ENCODE results near the gene NFIC.

NFIC gene

DNA sequence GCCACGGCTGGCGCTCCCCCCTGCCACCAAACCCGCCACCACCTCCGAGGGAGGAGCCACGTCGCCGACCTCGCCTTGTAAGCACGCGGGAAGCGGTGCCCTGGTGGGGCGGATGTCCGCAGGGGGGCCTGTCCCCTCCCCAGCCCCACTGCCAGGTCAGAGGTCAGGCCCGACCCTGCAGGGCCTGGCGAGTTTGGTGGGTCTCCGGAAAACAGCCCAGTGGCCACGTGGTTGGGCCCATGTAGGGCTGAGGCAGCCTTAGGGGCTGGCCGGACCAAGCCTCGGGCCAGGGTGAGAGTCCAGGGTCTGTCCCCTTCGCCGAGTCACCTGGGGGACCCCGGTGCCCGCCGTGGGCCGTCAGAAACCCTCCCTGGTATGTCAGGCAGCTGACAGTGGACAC lies 87.5 kb downstream of the NFIC start:
- Histone ChIP-seq H3K4me1 (ENCODE audit: control insufficient read depth, insufficient read depth, low read depth, low read length) (peaks cover 29% of the 10 kb centered on the region), H2BK120ac (ENCODE audit: low read depth, low read length) (no peak overlapping the region), H3K27ac (ENCODE audit: low read length, poor library complexity, severe bottlenecking) (no peak overlapping the region), H3K4ac (ENCODE audit: low read depth in 1 of 2, low read length in 2 of 2) (no peak overlapping the region), H3K27me3 (ENCODE audit: control insufficient read depth in 1 of 2, insufficient read depth in 1 of 2, low read length in 2 of 2) (no peaks in the 10 kb centered on the region), H3K36me3 (ENCODE audit: control insufficient read depth in 1 of 2, insufficient read depth in 2 of 2, low read depth in 1 of 2, low read length in 2 of 2) (peaks cover 63 to 68% of the 10 kb centered on the region in 2 experiments), H2AFZ (ENCODE audit: low read depth, low read length) (no peak overlapping the region), H2BK5ac (ENCODE audit: low read depth, low read length, poor library complexity, severe bottlenecking) (no peak overlapping the region), H3K14ac (ENCODE audit: low read length in 2 of 2) (no peak overlapping the region), H3K9ac (ENCODE audit: low read length) (no peak overlapping the region), H4K91ac (ENCODE audit: low read length) (no peak overlapping the region), H3K18ac (ENCODE audit: low read depth in 1 of 2, low read length in 2 of 2) (peak overlapping the region in 1 of 2 experiments; percentile 55), H2AK5ac (ENCODE audit: low read length, severe bottlenecking) (no peak overlapping the region), H4K8ac (ENCODE audit: low read length) (no peak overlapping the region), H3K79me1 (replicated peaks; ENCODE audit: low read length, poor library complexity, severe bottlenecking) (peaks cover 37% of the 10 kb centered on the region), H3K4me2 (ENCODE audit: low read length, poor library complexity, severe bottlenecking) (no peak overlapping the region), H2BK12ac (ENCODE audit: low read length in 2 of 2) (no peak overlapping the region), H3K23ac (ENCODE audit: low read length in 2 of 2) (no peak overlapping the region), H2BK15ac (ENCODE audit: low read depth, poor library complexity, severe bottlenecking) (no peak overlapping the region), H3K9me3 (ENCODE audit: control insufficient read depth, low read length) (no peaks in the 10 kb centered on the region), H3K4me3 (ENCODE audit: insufficient read depth in 1 of 2, low read depth in 1 of 2, low read length in 2 of 2) (no peak overlapping the region)
- 93% methylated on average over 25 of the region's 25 CpGs for WGBS
- no peak for DNase-seq

DNA sequence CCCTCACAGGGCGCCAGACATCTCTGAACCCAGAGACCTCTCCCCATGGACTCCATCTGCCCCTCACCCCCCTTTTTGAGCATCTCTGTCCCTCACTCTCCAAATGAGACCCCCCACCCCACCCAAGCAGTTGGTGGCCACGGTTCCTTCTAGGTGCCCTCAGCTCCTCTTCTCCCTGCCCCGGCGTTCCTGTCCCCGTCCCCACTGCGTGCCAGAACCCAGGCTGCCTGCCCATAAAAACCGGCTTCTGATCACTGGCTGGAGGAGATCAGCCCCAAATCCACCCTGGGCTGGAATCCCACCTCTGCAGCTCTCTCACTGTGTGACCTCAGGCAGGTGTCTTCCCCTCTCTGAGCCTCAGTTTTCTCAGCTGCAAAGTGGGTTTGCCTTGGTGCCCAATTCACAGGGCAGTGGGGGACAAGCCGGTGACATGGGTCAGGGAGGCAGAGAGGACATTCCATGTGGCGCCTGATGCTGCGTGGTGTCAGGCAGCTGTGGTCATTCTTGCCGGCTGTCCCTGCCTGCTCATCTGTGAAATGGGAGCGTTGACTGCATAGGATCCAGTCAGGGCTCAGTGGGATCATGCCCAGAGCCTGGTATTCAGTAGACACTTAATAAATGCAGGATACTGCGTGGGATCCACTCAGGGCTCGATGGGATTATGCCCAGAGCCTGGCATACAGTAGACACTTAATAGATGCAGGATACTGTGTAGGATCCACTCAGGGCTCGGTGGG lies 88.4 kb downstream of the NFIC start:
- Histone ChIP-seq H3K23ac (ENCODE audit: low read length in 2 of 2) (no peak overlapping the region), H3K4me2 (ENCODE audit: low read length, poor library complexity, severe bottlenecking) (no peak overlapping the region), H3K9ac (ENCODE audit: low read length) (no peak overlapping the region), H2AFZ (ENCODE audit: low read depth, low read length) (no peak overlapping the region), H3K79me1 (replicated peaks; ENCODE audit: low read length, poor library complexity, severe bottlenecking) (peaks cover 38% of the 10 kb centered on the region), H2BK12ac (ENCODE audit: low read length in 2 of 2) (no peak overlapping the region), H3K14ac (ENCODE audit: low read length in 2 of 2) (no peak overlapping the region), H2BK5ac (ENCODE audit: low read depth, low read length, poor library complexity, severe bottlenecking) (no peak overlapping the region), H3K9me3 (ENCODE audit: control insufficient read depth, low read length) (no peaks in the 10 kb centered on the region), H2AK5ac (ENCODE audit: low read length, severe bottlenecking) (no peak overlapping the region), H3K18ac (ENCODE audit: low read depth in 1 of 2, low read length in 2 of 2) (no peak overlapping the region), H3K27ac (ENCODE audit: low read length, poor library complexity, severe bottlenecking) (no peak overlapping the region), H4K91ac (ENCODE audit: low read length) (no peak overlapping the region), H4K8ac (ENCODE audit: low read length) (no peak overlapping the region), H3K4ac (ENCODE audit: low read depth in 1 of 2, low read length in 2 of 2) (no peak overlapping the region), H2BK15ac (ENCODE audit: low read depth, poor library complexity, severe bottlenecking) (no peak overlapping the region), H3K4me3 (ENCODE audit: insufficient read depth in 1 of 2, low read depth in 1 of 2, low read length in 2 of 2) (no peak overlapping the region), H3K27me3 (ENCODE audit: control insufficient read depth in 1 of 2, insufficient read depth in 1 of 2, low read length in 2 of 2) (no peaks in the 10 kb centered on the region), H3K36me3 (ENCODE audit: control insufficient read depth in 1 of 2, insufficient read depth in 2 of 2, low read depth in 1 of 2, low read length in 2 of 2) (peaks cover 55 to 61% of the 10 kb centered on the region in 2 experiments), H2BK120ac (ENCODE audit: low read depth, low read length) (no peak overlapping the region), H3K4me1 (ENCODE audit: control insufficient read depth, insufficient read depth, low read depth, low read length) (peaks cover 38% of the 10 kb centered on the region)
- no peak for DNase-seq
- 97% methylated on average over 15 of the region's 15 CpGs for WGBS

- H3K27ac ChIP-seq (ENCODE audit: low read length, poor library complexity, severe bottlenecking) = no peak overlapping the region
- H3K4me2 ChIP-seq (ENCODE audit: low read length, poor library complexity, severe bottlenecking) = no peak overlapping the region
- no peak overlapping the region for H3K14ac ChIP-seq (ENCODE audit: low read length in 2 of 2)
- H3K4ac ChIP-seq (ENCODE audit: low read depth in 1 of 2, low read length in 2 of 2) = no peak overlapping the region
- WGBS = 92% methylated on average over 7 of the region's 7 CpGs
- H3K4me3 ChIP-seq (ENCODE audit: insufficient read depth in 1 of 2, low read depth in 1 of 2, low read length in 2 of 2) = no peak overlapping the region
- no peak overlapping the region for H2AFZ ChIP-seq (ENCODE audit: low read depth, low read length)
- no peaks in the 10 kb centered on the region for H3K27me3 ChIP-seq (ENCODE audit: control insufficient read depth in 1 of 2, insufficient read depth in 1 of 2, low read length in 2 of 2)
- H2BK120ac ChIP-seq (ENCODE audit: low read depth, low read length) = no peak overlapping the region
- no peaks in the 10 kb centered on the region for H3K9me3 ChIP-seq (ENCODE audit: control insufficient read depth, low read length)
- no peak overlapping the region for H3K9ac ChIP-seq (ENCODE audit: low read length)
- H3K18ac ChIP-seq (ENCODE audit: low read depth in 1 of 2, low read length in 2 of 2) = no peak overlapping the region
- peaks cover 42% of the 10 kb centered on the region for H3K4me1 ChIP-seq (ENCODE audit: control insufficient read depth, insufficient read depth, low read depth, low read length)
- no peak overlapping the region for H4K8ac ChIP-seq (ENCODE audit: low read length)
- H2BK5ac ChIP-seq (ENCODE audit: low read depth, low read length, poor library complexity, severe bottlenecking) = no peak overlapping the region
- peaks cover 43% of the 10 kb centered on the region for H3K79me1 ChIP-seq (replicated peaks; ENCODE audit: low read length, poor library complexity, severe bottlenecking)
- H2BK15ac ChIP-seq (ENCODE audit: low read depth, poor library complexity, severe bottlenecking) = no peak overlapping the region
- H2BK12ac ChIP-seq (ENCODE audit: low read length in 2 of 2) = no peak overlapping the region
- H4K91ac ChIP-seq (ENCODE audit: low read length) = no peak overlapping the region
- H3K36me3 ChIP-seq (ENCODE audit: control insufficient read depth in 1 of 2, insufficient read depth in 2 of 2, low read depth in 1 of 2, low read length in 2 of 2) = peaks cover 53 to 62% of the 10 kb centered on the region in 2 experiments
- H3K23ac ChIP-seq (ENCODE audit: low read length in 2 of 2) = no peak overlapping the region
- DNase-seq = no peak
- H2AK5ac ChIP-seq (ENCODE audit: low read length, severe bottlenecking) = no peak overlapping the region
Measured at GRCh38 chr19:3455393-3455955, 89.1 kb downstream of the NFIC start.

DNA sequence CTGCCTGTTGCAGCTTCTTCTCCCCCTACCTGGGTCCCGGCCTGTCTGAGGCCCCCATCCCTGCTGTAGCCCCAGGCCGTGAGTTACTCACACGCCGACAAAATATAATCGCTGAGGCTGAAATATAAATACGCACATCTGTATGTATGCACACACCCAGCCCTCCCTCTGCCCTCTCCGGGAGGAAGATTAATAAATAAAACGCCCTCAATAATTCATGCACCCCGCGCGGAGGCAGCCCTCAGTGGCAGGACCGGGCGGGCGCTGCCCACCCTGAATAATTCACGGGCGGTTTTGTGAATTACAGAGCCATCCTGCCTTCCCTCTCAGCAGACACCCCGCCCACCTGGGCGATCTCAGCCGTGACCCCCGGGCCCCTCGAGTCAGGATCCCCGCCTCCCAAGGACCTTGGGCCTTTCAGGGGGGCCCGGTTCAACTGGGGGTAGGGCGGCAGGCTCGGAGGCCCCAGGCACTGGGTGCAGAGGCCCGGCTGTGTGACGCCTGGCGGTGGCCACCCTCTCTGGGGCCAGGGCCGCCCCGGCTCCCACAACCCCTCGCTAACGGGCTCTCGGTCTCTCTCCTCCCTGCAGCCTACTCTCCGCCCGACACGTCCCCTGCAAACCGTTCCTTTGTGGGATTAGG lies 89.7 kb downstream of the NFIC start:
- no peak overlapping the region for H2BK15ac ChIP-seq (ENCODE audit: low read depth, poor library complexity, severe bottlenecking)
- H3K4me1 ChIP-seq (ENCODE audit: control insufficient read depth, insufficient read depth, low read depth, low read length) = peaks cover 41% of the 10 kb centered on the region
- H3K18ac ChIP-seq (ENCODE audit: low read depth in 1 of 2, low read length in 2 of 2) = no peak overlapping the region
- H3K27me3 ChIP-seq (ENCODE audit: control insufficient read depth in 1 of 2, insufficient read depth in 1 of 2, low read length in 2 of 2) = no peaks in the 10 kb centered on the region
- H3K23ac ChIP-seq (ENCODE audit: low read length in 2 of 2) = no peak overlapping the region
- H2BK12ac ChIP-seq (ENCODE audit: low read length in 2 of 2) = no peak overlapping the region
- H3K9me3 ChIP-seq (ENCODE audit: control insufficient read depth, low read length) = no peaks in the 10 kb centered on the region
- peaks cover 56 to 66% of the 10 kb centered on the region in 2 experiments for H3K36me3 ChIP-seq (ENCODE audit: control insufficient read depth in 1 of 2, insufficient read depth in 2 of 2, low read depth in 1 of 2, low read length in 2 of 2)
- peak overlapping the region in 1 of 2 experiments; percentile 12 for H3K4me3 ChIP-seq (ENCODE audit: insufficient read depth in 1 of 2, low read depth in 1 of 2, low read length in 2 of 2)
- H3K9ac ChIP-seq (ENCODE audit: low read length) = no peak overlapping the region
- no peak overlapping the region for H2BK5ac ChIP-seq (ENCODE audit: low read depth, low read length, poor library complexity, severe bottlenecking)
- H3K27ac ChIP-seq (ENCODE audit: low read length, poor library complexity, severe bottlenecking) = no peak overlapping the region
- DNase-seq = no peak
- H2AFZ ChIP-seq (ENCODE audit: low read depth, low read length) = no peak overlapping the region
- no peak overlapping the region for H2BK120ac ChIP-seq (ENCODE audit: low read depth, low read length)
- no peak overlapping the region for H3K14ac ChIP-seq (ENCODE audit: low read length in 2 of 2)
- H3K79me1 ChIP-seq (replicated peaks; ENCODE audit: low read length, poor library complexity, severe bottlenecking) = peaks cover 45% of the 10 kb centered on the region
- H4K91ac ChIP-seq (ENCODE audit: low read length) = no peak overlapping the region
- no peak overlapping the region for H4K8ac ChIP-seq (ENCODE audit: low read length)
- H3K4ac ChIP-seq (ENCODE audit: low read depth in 1 of 2, low read length in 2 of 2) = peak overlapping the region in 1 of 2 experiments; percentile 8
- WGBS = 89% methylated on average over 28 of the region's 37 CpGs
- H3K4me2 ChIP-seq (ENCODE audit: low read length, poor library complexity, severe bottlenecking) = no peak overlapping the region
- H2AK5ac ChIP-seq (ENCODE audit: low read length, severe bottlenecking) = no peak overlapping the region

Measured in mesenchymal stem cell (in vitro differentiated cells and primary cell).